Stimulated activated naive CD8-positive, alpha-beta T cell treated with anti-CD3 and anti-CD28 coated beads, Interleukin-15, amount 100 ng/mL, for 72 hours (primary cell): ENCODE data around the gene TBC1D10A.

Experiments used
- ATAC-seq: fragments of 150-1000 bp; cut with Tn5 transposase; 2 replicates; pipeline ENCODE4 v1.10.0; 2021; ENCODE audit warnings: mild to moderate bottlenecking, moderate library complexity
- DNase-seq, 2 donors: peaks; one replicate each; pipeline ENCODE4 v3.0.0; 2021 to 2022
- H3K27ac Mint-ChIP-seq, 2 donors: one replicate each; pipeline ENCODE4 v1.8.0; 2022; ENCODE audit warnings: mild to moderate bottlenecking in 2 of 2, mixed read lengths in 2 of 2, moderate library complexity in 2 of 2
- H3K27me3 Mint-ChIP-seq: one replicate; pipeline ENCODE4 v1.8.0; 2022; ENCODE audit warnings: mixed read lengths
- H3K4me1 Mint-ChIP-seq: one replicate; pipeline ENCODE4 v1.8.0; 2022; ENCODE audit warnings: mild to moderate bottlenecking, mixed read lengths
- H3K4me3 Mint-ChIP-seq, 2 donors: one replicate each; pipeline ENCODE4 v1.8.0; 2022; ENCODE audit warnings: mild to moderate bottlenecking in 2 of 2, mixed read lengths in 2 of 2, moderate library complexity in 1 of 2
- H3K9me3 Mint-ChIP-seq, 2 donors: one replicate each; pipeline ENCODE4 v1.8.0; 2022; ENCODE audit warnings: mixed read lengths in 2 of 2

The TBC1D10A gene

GRCh38 chr22:30315962-30316576 is 10.7 kb downstream of the TBC1D10A start:
- ATAC-seq (no peak), DNase-seq (no peak)
- Mint-ChIP-seq H3K27ac (no peak overlapping the region), H3K27me3 (no peaks in the 10 kb centered on the region), H3K9me3 (no peaks in the 10 kb centered on the region), H3K4me3 (peak overlapping the region in 1 of 2 donors; percentile 69), H3K4me1 (peaks cover 96% of the 10 kb centered on the region)

DNA sequence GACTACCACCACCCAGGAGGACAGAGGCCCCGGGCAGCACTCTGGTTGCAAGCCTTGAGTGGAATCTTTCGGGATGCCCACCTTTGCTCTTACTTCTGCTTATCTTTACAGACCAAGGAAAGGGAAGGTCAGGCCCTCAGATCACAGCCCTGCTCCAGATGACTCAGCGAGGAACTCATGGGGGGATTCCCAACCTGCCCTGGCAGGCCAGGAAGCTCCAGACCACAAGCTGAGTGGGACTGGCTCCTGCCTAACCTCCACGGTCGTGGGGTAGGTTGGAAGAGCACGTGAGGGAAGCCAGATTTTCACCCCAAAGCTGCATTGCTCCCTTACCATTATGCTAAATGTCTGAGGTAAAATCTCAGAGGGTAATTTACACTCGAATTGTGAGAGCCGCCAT is 11.8 kb downstream of the TBC1D10A start:
- ATAC-seq (peak; percentile 71), DNase-seq (peak in 1 of 2 donors; percentile 53)
- H3K4me3 Mint-ChIP-seq, result peak overlapping the region; percentile 53 to 69
- H3K4me1 Mint-ChIP-seq, result peaks cover 96% of the 10 kb centered on the region
- no peaks in the 10 kb centered on the region for H3K27me3 Mint-ChIP-seq
- H3K9me3 Mint-ChIP-seq, result no peaks in the 10 kb centered on the region
- H3K27ac Mint-ChIP-seq, result peak overlapping the region; percentile 84 to 88

- peak overlapping the region; percentile 77 to 87 for H3K27ac Mint-ChIP-seq
- H3K4me3 Mint-ChIP-seq, result peak overlapping the region; percentile 53 to 69
- H3K9me3 Mint-ChIP-seq, result no peaks in the 10 kb centered on the region
- no peaks in the 10 kb centered on the region for H3K27me3 Mint-ChIP-seq
- no peak for DNase-seq
- ATAC-seq, result no peak
- H3K4me1 Mint-ChIP-seq, result peaks cover 96% of the 10 kb centered on the region
Observed at GRCh38 chr22:30313527-30314363, 13.0 kb downstream of the TBC1D10A start.

DNA sequence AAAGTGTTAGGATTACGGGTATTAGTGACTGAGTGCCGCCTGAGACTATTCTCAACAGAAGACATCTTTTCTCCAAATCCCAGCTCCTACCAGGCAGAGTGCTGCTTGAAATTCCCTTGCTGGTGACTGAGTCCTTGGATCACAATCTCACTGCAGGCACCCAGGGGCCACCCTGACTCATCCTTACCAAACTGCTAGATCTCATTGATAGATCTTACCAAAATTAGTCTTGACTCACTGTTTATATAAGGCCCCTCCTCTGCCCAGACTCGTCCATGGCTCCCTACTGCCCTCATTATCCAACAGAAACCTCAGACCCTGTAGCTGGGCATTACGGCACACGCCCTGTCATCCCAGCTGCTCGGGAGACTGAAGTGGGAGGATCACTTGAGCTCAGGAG is 14.7 kb downstream of the TBC1D10A start:
- ATAC-seq (peak; percentile 48), DNase-seq (no peak)
- no peaks in the 10 kb centered on the region for H3K27me3 Mint-ChIP-seq
- H3K27ac Mint-ChIP-seq, result no peak overlapping the region
- peaks cover 96% of the 10 kb centered on the region for H3K4me1 Mint-ChIP-seq
- H3K4me3 Mint-ChIP-seq, result peak overlapping the region; percentile 24 to 27
- no peaks in the 10 kb centered on the region for H3K9me3 Mint-ChIP-seq

GRCh38 chr22:30310881-30311771 is 15.6 kb downstream of the TBC1D10A start:
- H3K27me3 Mint-ChIP-seq, result no peaks in the 10 kb centered on the region
- no peak for DNase-seq
- H3K27ac Mint-ChIP-seq, result peak overlapping the region; percentile 36 to 91
- peaks cover 100% of the 10 kb centered on the region for H3K4me1 Mint-ChIP-seq
- no peaks in the 10 kb centered on the region for H3K9me3 Mint-ChIP-seq
- peak overlapping the region; percentile 3 to 50 for H3K4me3 Mint-ChIP-seq
- no peak for ATAC-seq

GRCh38 chr22:30309951-30310741 is 16.6 kb downstream of the TBC1D10A start:
- DNase-seq, result peak; percentile 39 to 40

DNA sequence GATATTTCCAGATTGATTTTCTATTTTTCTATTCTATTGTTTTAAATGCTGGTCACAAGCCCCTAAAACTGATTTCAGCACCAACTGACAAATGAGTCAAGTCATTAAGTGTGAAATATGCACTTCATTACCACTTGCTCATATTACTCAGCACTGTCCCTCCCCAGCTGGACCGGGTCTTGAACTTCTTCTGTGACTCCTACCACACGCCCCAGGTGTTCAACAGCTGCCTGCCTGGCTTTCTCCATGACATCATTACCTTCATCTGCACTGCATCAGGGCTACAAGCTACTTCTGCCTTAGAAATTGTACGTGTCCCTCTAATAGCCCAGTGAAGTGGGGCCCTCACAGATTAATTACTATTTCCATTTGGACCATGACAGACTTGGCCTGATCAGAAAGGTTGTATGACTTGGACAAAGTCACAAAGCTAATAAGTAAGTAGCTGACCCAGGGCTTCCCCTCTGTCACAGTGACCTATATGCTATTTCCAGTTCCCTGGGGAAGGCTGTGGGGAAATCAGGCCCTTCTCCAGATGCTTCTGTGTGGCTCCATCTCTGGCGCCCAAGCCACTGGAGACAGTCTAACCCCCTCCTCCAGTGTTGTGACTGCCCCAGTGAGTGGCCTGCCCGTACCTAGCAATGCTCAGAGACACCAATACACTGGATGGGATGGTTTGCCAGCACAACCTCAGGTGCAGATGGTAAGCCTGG is 18.1 kb downstream of the TBC1D10A start:
- no peak for ATAC-seq

More at GRCh38 chr22:30309951-30310741, 16.6 kb downstream of the TBC1D10A start:
- H3K4me3 Mint-ChIP-seq, result peak overlapping the region; percentile 60 to 74
- no peaks in the 10 kb centered on the region for H3K27me3 Mint-ChIP-seq
- H3K4me1 Mint-ChIP-seq, result peaks cover 100% of the 10 kb centered on the region
- peak; percentile 58 for ATAC-seq
- H3K9me3 Mint-ChIP-seq, result no peaks in the 10 kb centered on the region
- H3K27ac Mint-ChIP-seq, result peak overlapping the region; percentile 84 to 91

DNA sequence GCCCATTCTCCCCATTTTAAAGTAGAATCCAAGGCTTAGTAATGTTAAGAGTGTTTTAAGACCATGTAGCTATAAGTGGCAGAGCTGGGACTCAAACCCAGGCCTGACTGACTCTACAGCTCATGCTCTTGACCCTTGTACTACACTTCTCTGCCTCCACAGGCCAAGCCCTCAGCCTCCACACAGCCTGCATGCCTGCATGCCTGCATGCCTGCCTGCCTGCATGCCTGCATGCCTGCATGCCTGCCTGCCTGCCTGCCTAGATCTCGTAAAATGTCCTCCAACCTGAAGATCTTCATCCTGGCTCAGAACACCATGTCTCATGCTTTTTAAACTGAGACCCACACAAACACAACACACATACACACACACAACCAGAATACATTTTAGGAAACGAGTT is 18.6 kb downstream of the TBC1D10A start:
- H3K4me1 Mint-ChIP-seq, result peaks cover 100% of the 10 kb centered on the region
- H3K4me3 Mint-ChIP-seq, result peak overlapping the region in 1 of 2 donors; percentile 27
- no peaks in the 10 kb centered on the region for H3K9me3 Mint-ChIP-seq
- DNase-seq (no peak), ATAC-seq (no peak)
- no peaks in the 10 kb centered on the region for H3K27me3 Mint-ChIP-seq
- peak overlapping the region; percentile 35 to 90 for H3K27ac Mint-ChIP-seq

More for the DNA sequence above, 18.1 kb downstream of the TBC1D10A start:
- DNase-seq, result peak in 1 of 2 donors; percentile 33
- Mint-ChIP-seq H3K4me1 (peaks cover 100% of the 10 kb centered on the region), H3K27ac (peak overlapping the region; percentile 35 to 90), H3K9me3 (no peaks in the 10 kb centered on the region), H3K4me3 (peak overlapping the region; percentile 27 to 74), H3K27me3 (no peaks in the 10 kb centered on the region)

GRCh38 chr22:30307041-30307574 is 19.6 kb downstream of the TBC1D10A start:
- DNase-seq, result no peak
- ATAC-seq, result no peak

DNA sequence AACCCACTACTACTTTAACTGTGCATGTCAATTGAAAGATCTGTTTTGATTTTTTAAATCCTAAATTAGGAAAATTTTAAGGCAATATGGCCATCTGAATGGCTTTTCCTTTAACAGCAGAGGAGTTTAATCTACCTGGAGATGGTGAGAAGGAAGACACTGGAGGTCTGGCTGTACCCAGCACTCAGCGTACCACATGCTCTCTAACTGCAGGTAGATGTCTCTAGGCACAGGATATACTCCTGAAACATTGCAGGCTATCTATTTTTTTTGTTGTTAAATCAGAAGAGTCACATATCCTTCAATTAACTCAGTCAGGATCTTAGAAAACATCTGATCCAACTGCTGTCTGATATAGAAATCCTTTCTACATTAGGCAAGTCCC is 20.1 kb downstream of the TBC1D10A start:
- no peak for DNase-seq
- H3K9me3 Mint-ChIP-seq, result no peaks in the 10 kb centered on the region
- no peaks in the 10 kb centered on the region for H3K27me3 Mint-ChIP-seq
- ATAC-seq, result no peak
- H3K4me3 Mint-ChIP-seq, result peak overlapping the region; percentile 84 to 86
- peaks cover 100% of the 10 kb centered on the region for H3K4me1 Mint-ChIP-seq
- peak overlapping the region; percentile 72 to 91 for H3K27ac Mint-ChIP-seq

More at GRCh38 chr22:30307041-30307574, 19.6 kb downstream of the TBC1D10A start:
- Mint-ChIP-seq H3K27me3 (no peaks in the 10 kb centered on the region), H3K27ac (peak overlapping the region; percentile 72 to 93), H3K9me3 (no peaks in the 10 kb centered on the region), H3K4me1 (peaks cover 100% of the 10 kb centered on the region), H3K4me3 (peak overlapping the region; percentile 84 to 86)

- Mint-ChIP-seq H3K4me1 (peaks cover 100% of the 10 kb centered on the region), H3K9me3 (no peaks in the 10 kb centered on the region), H3K4me3 (peak overlapping the region; percentile 84 to 86), H3K27ac (peak overlapping the region; percentile 91 to 96), H3K27me3 (no peaks in the 10 kb centered on the region)
- ATAC-seq, result peak; percentile 81
- DNase-seq, result peak in 1 of 2 donors; percentile 53
Observed at GRCh38 chr22:30305906-30306626, 20.7 kb downstream of the TBC1D10A start.

- Mint-ChIP-seq H3K4me1 (peaks cover 100% of the 10 kb centered on the region), H3K4me3 (peak overlapping the region; percentile 84 to 86), H3K27ac (peak overlapping the region; percentile 91 to 96), H3K27me3 (no peaks in the 10 kb centered on the region), H3K9me3 (no peaks in the 10 kb centered on the region)
- DNase-seq (peak; percentile 36 to 68), ATAC-seq (peak; percentile 87)
Observed at GRCh38 chr22:30305519-30305905, 21.2 kb downstream of the TBC1D10A start.

- Mint-ChIP-seq H3K27me3 (no peaks in the 10 kb centered on the region), H3K9me3 (no peaks in the 10 kb centered on the region), H3K4me3 (peak overlapping the region; percentile 84 to 86), H3K4me1 (peaks cover 100% of the 10 kb centered on the region), H3K27ac (peak overlapping the region; percentile 91 to 96)
- ATAC-seq (no peak), DNase-seq (no peak)
Observed at GRCh38 chr22:30304495-30305244, 22.1 kb downstream of the TBC1D10A start.
